GM18951 (cell line): ENCODE data around the gene RPUSD1.

Experiments
- POLR2A ChIP-seq: IDR thresholded peaks from 4 replicates; pipeline ENCODE4 v1.6.1; 2011; ENCODE audit warnings: mild to moderate bottlenecking; ENCODE audit not compliant: insufficient read length, insufficient read depth; ENCODE audit errors: extremely low read depth
- in situ Hi-C: fragments of 300-500 bp; cut with MboI; formaldehyde crosslinking; loops from one replicate; pipeline ENCODE4 v1.12.0; 2022; ENCODE audit warnings: low sequenced_read_pairs, mixed read lengths, inconsistent platforms; ENCODE audit not compliant: unreplicated experiment

Gene RPUSD1

GRCh38 chr16:791131-791530 is 3.0 kb upstream of the RPUSD1 start:
- in situ Hi-C loops = no loop called here
- no peak for TF ChIP-seq POLR2A

- no peak for TF ChIP-seq POLR2A
- in situ Hi-C loops = no loop called here
These were observed 1.9 kb upstream of the RPUSD1 start for GRCh38 chr16:790086-790485.

DNA sequence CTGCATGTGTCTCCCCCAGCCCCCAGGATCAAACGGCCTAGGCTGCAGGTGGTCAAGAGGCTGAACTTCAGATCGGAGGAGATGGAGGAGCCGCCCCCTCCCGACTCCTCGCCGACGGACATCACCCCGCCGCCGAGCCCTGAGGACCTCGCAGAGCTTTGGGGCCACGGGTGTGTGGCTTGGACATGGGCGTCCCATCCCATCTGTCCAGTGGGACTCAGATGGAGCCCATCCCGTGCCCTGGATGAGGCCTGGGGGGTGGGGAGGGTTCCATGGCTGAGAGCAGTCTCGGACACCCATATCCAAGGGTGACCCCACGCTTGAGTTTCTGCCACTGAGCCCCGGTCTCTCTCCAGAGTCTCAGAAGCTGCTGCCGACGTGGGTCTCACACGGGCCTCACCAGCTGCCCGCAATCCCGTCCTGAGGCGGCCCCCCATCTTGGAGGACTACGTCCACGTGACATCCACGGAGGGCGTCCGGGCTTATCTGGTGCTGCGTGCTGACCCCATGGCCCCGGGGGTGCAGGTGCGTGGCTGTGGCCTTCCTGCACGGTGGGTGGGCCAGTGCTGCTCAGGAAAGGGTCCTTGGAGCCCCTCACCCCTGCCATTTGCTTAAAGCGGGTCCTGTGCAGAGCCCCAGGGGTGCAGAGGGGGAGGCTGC is 1.1 kb upstream of the RPUSD1 start:
- in situ Hi-C loops = loop anchor here (10.0 kb wide), 1 partner anchor 75 kb away; the partner anchor contains the start of gene METRN
- TF ChIP-seq POLR2A = no peak

GRCh38 chr16:788399-789126 is 382 bp upstream of the RPUSD1 start, which contains the start of gene CHTF18:
Gene CHTF18, plus strand, starts transcription at chr16:788620. Its CDS starts 65 bp downstream, at chr16:788685.
- in situ Hi-C loops = loop anchor here (10.0 kb wide), 1 partner anchor 74 kb away; the partner anchor contains the start of gene METRN
- peak; percentile 72 for TF ChIP-seq POLR2A

- in situ Hi-C loops = loop anchor here (10.0 kb wide), 1 partner anchor 73 kb away; the partner anchor contains the start of gene METRN
- no peak for TF ChIP-seq POLR2A
These were observed 737 bp downstream of the RPUSD1 start for GRCh38 chr16:787321-787966.

- in situ Hi-C loops = loop anchor here (10.0 kb wide), 1 partner anchor 71 kb away; the partner anchor contains the start of gene METRN
- peak; percentile 16 for TF ChIP-seq POLR2A
These were observed 2.3 kb downstream of the RPUSD1 start for GRCh38 chr16:785563-786535.

- TF ChIP-seq POLR2A = no peak
- in situ Hi-C loops = loop anchor here (10.0 kb wide), 1 partner anchor 70 kb away; the partner anchor contains the start of gene METRN
These were observed 3.8 kb downstream of the RPUSD1 start for GRCh38 chr16:784431-784830.

- no peak for TF ChIP-seq POLR2A
These were observed 4.6 kb downstream of the RPUSD1 start for GRCh38 chr16:783404-784161.

DNA sequence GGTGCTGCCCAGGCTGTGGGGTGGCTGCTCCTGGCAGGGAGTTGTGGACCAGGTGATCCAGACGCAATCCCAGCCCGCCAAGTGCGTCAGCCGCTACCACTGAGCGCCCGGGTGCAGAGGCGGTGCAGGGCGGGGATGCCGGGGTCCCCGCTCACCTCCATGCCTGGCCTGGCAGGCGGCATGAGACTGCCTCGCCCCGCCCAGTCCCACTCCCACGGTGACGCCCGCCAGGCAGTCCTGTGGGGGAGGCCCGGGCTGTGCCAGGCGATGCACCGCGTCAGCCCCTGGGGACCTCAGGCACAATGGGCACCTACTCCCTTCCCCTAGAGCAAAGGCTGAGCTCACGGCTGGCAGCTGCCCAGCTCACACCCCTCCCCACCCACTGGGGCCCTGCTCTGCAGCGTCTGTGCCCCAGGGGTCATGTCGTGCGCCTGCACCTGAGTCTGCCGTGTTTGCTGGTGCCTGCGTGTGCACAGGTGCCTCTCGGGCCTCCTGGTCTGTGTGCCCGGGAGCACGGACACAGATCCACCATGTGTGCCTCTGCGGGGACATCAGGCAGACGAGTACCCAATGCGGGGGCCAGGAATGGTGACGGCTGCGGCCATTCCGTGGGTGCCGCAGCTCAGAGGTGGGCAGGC is 5.3 kb downstream of the RPUSD1 start:
- in situ Hi-C loops = loop anchor here (10.0 kb wide), 1 partner anchor 68 kb away; the partner anchor contains the start of gene METRN

More at GRCh38 chr16:783404-784161, 4.6 kb downstream of the RPUSD1 start:
- in situ Hi-C loops = loop anchor here (10.0 kb wide), 1 partner anchor 69 kb away; the partner anchor contains the start of gene METRN

GRCh38 chr16:782258-782657 is 5.9 kb downstream of the RPUSD1 start:
- no peak for TF ChIP-seq POLR2A
- in situ Hi-C loops = loop anchor here (10.0 kb wide), 1 partner anchor 67 kb away; the partner anchor contains the start of gene METRN

More for the DNA sequence above, 5.3 kb downstream of the RPUSD1 start:
- TF ChIP-seq POLR2A = no peak
